Brain pericyte (primary cell): ENCODE results near the gene WDR31.
"Not testable (repeated sequence)": the region's sequence is repeated elsewhere in the genome, so short reads cannot be mapped to it uniquely, and the experiment has no call there.

Experiments
- DNase-seq: peaks from one replicate; pipeline ENCODE4 v3.0.0-alpha.2; 2012; ENCODE audit warnings: low read depth, low spot score

Gene WDR31

DNA sequence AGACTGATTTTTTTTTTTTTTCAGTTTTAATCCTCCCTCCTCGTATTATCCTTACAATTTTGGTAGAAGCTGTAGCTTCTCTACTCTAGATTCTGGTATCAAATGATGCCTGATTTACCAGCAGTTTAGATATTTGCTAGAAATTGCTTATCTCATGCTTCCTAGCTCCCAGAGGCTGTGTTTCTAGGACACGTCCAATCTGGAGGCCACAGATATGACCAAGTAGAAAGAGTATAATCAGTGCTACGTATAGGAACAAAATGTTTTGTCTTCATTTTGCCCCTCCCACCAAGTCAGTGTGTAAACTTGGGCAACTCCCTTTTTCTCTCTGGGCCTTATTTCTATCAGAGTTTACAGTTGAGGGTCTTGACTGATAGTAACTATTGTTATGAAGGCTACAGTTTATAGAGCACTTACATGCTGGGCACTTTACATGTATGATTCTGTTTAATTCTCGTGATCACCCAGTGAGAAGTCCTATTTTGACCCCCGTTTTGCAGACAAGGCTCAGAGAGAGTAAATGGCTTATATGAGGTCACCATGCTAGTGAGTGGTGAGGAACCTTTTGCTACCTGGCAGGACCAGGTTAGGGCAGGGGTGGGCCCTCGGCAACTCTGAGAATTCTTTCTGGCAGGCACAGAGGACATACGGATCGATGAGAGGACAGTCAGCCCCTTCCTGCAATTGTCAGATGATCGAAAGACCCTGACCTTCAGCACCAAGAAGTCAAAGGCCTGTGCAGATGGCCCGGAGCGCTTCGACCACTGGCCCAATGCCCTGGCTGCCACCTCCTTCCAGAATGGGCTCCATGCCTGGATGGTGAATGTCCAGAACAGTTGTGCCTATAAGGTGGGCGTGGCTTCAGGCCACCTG lies 29.1 kb upstream of the WDR31 start:
- DNase-seq = no peak

DNA sequence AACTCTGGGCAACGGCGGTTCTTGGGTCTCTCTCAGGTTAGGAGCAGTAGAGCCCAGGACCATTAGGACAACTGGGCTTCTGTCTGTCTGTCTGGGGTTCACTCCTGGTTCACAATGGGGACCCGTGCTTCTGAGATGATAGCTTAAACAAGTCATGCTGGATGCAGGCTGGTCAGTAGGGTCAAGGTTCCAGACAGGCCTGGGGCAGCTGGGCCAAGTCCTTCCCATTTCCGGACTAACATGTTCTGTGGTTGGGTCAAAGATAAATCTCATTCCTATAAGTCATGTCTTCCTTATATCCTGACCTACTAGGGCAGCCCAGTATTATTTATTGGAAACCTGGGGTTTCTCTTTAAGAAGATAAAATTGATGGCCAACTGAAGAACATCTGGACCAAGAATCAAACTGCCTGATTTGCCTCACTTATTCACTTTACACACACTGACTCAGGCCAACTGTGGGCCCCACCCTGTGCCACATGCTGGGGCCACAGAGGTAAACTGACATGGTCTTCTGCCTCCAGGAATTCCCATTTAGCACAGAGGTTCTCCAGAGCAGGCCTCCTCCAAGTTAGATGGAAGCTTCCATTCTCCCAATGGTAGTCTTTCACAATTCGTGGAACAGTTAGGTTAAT lies 28.4 kb upstream of the WDR31 start:
- no peak for DNase-seq

DNA sequence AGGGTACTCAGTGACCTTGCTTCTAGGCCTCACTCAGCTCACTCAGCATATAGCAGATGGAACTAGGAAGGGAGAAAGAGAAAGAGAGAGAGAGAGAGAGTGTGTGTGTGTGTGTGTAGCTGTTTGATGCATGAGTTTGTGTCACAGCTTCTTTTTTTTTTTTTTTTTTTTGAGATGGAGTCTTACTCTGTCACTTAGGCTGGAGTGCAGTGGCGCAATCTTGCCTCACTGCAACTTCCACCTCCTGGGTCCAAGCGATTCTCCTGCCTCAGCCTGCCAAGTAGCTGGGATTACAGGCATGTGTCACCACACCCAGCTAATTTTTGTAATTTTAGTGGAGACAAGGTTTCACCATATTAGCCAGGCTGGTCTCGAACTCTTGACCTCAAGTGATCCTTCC lies 25.6 kb upstream of the WDR31 start:
- not testable (repeated sequence) for DNase-seq

DNA sequence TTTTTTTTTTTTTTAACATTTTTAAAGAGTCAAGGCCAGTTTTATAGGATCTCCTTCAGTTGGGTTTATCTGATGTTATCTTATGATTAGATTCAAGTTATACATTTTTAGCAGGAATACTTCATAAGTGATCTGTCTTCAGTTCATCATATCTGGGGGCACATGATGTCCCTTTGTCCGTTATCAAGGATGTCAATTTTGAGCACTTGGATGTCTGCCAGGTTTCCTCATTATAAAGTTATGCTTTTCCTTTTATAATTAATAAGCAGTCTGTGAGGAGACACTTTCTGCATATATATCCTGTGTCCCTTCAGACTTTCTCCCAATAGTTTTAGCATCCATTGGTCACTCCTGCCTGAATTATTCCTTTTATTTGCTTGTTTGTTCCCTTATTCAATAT lies 24.9 kb upstream of the WDR31 start:
- no peak for DNase-seq

DNA sequence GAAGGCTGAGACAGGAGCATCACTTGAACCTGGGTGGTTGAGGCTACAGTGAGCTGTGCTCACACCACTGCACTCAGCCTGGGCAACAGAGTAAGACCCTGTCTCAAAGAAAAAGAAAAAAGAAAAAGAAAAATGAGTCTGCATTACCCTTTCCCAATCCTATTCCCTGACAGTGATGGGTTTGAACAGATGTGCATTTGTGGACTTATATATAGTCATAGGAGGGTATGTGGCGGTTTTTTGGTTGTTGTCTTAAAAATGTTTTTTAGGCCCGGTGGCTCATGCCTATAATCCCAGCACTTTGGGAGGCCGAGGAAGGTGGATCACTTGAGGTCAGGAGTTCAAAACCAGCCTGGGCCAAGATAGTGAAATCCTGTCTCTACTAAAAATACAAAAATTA lies 23.3 kb upstream of the WDR31 start:
- DNase-seq = no peak

DNA sequence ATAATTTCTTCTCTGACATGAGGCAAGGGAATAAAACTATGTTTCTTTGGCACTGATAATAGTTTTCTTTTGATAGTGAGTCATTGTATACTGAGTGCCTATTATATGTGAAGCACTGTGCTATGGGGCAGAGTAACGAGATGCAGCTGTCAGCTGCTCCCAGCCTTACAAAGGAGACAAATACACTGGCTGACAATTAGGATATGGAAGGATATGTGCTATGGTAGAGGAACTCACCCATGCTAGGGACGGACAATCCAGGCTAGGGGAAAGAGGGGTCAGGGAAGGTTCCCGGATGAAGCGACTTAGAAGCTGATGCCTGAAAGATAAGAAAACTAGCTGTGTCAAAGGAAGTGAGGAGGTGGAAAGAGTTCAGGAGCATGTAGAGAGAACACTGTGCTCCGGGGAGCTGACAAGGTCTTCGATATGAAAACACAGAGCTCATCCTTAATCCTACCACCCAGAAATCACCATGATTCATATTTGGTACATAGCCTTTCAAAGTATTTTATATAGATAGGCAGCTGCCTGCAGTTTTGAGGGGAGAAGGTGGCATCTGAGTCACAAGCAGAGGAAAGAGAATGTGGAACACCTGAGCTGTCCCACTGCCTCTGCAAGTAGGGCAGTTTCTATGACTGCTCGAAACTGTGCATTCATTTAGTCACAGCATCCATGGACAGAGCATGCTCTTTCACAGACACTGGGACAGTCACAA lies 21.4 kb upstream of the WDR31 start:
- DNase-seq = no peak

DNA sequence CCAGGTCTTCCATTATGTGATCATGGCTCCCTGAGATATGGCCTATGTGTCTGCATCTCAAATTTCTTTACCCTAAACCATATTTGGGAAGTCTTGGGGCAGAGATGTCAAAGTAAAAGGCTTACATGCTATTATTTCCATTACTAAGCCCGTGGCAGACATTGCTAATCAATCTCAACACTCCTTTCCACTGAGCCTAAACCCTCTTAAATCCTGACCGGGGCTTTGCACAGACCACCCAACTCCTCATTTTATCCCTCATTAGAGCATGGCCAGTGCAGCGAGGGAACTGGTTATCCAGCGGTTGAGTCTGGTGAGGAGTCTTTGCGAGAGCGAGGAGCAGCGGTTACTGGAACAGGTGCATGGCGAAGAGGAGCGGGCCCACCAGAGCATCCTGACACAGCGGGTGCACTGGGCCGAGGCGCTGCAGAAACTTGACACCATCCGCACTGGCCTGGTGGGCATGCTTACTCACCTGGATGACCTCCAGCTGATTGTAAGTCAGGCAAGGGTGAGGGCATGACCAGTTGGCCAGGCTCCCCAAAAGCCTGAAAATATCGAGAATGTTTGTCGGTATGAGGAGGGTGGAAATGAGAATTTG lies 20.3 kb upstream of the WDR31 start:
- DNase-seq = no peak

DNA sequence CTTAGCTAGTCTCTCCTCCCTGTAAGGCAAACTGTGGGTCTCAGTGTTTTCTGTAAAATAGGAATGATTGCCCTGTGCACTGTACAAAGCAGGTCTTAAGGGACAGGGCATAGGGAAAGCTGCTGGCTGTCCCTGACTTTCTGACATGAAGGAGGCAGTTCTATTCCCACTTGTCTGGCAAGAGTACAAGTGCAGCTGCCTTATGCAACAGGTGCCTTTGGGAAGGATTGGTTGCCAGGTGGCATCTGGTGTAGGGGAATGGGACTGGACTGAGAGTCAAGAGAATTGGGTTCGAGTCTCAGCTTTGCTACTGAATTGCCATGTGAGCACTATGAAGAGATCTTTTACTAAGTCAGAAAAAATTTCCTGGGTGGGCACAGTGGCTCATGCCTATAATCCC lies 19.3 kb upstream of the WDR31 start:
- DNase-seq = no peak

DNA sequence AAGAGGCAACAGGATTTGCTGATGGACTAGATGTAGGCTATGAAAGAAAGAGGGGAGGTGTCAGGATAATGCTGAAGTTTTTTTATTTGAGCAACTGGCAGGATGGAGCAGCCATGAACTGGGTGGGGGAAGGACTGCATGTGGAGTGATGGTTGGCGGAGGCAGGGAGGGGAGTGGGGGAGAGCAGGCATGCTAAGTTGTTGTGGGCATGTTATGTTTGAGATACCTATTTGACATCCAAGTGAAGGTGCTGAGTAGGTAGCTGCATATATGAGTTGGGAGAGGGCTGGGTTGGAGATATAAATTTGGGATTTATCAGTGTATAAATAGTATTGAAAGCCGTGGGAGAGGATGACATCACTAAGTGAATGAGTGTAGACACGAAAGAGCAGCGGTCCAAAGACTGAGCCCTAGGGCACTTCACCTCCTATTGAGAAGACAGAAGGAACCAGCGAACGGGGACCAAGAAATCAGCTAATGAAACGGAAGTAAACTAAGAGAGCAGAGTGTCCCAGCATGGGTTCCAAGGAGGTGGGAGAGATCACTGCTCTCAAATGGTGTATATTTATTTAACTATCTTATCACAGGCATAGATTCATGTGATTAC lies 16.7 kb upstream of the WDR31 start:
- no peak for DNase-seq

DNA sequence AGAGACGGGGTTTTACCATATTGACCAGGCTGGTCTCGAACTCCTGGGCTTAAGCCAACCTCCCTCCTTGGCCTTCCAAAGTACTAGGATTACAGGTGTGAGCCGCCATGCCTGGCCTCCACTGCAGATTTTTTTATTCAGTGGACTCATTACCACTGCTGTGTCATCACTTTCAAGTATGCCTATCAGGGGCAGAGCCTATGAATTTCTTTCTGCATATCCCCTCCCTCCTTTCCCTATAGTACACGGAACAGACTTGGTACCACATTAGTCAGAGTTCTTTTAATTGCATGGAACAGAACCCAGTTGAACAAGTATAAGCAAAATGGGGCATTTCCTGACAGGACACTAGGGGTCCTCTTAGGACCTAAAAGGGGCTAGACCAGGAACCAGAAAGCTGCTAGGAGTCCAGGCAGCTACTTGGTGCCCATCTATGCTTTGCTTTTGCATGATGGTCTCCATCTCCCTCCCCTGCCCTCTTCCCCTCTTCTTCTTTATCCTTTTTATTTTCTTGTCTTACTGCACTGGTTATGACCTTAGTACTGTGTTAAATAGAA lies 15.0 kb upstream of the WDR31 start:
- no peak for DNase-seq

DNA sequence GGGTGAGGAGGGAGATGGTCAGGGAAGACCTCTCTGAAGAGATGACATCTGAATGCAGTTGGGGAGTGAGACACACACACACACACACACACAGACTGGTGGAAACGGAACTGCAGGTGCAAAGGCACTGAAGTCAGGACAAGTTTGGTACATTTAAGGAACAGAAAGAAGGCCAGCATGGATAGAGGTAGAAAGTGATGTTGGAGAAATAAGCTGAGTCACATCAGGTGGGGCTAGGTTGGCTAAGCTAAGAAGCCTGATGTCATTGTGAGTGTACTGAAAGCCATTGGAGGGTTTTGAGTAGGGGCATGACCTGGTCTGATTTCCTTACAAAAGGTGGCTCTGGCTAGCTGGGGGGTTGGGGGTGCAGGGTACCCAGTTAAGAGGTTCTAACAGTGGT lies 12.3 kb upstream of the WDR31 start:
- no peak for DNase-seq

DNA sequence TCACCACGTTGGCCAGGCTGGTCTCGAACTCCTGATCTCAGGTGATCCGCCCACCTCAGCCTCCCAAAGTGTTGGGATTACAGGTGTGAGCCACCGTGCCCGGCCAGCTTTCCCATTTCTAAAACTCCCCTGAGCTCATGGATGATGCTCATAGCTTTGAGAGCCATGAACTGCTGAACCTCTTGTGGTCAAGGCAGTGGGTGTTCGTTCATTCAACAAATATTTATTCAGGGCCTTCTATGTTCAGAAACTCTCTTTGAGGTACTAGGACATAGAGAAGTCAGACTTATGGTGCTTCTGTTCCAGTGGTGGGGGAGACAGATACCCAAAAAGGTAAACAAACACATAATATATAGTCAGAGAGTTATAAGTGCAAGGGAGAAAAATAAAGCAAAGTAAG lies 11.9 kb upstream of the WDR31 start:
- no peak for DNase-seq

DNA sequence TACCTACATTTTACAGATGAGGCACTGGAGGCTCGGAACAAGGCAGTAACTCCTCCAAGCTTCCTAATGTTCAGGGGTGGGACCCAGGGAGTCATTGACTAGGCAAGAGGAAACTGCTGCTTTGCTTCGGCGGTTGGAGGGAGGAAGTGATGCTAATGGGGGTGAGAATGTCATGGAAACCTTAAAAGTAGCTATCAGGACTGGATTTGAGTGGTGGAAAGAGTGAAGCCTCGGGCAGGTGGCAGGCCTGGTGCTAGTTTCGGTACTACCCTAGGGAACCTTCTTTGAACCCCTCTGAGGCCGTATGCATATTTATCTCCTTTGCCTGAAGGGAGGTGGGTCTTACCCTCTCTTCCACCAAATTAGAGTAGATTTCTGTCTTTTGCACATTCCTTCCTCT lies 10.9 kb upstream of the WDR31 start:
- DNase-seq = no peak

DNA sequence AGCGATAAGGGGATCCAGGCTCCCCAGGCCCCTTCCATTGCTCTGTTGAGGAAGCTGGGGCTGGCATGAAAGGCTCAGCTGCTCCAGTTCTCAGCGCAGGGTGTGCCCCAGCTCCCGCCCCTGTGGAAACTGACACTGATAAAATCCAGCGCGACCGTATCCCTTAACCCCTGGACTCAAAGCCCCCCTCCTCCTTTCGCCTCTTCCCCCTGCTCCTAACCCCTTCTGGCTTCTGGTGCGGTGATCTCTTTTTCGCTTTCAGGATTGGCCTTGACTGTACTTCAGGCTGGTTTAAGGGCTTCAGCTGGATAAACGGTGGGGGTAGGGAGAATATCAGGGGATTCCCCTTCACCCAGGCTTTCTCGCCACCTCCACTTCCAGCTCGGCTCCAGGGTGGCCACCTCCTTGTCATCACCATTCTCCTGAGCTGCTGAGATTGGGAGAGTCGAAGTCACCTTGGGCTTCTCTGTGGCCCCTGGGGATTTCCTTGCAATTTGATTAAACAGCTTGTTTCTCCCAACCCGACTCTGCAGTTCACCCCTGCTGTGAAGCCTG lies 10.1 kb upstream of the WDR31 start:
- DNase-seq = no peak

DNA sequence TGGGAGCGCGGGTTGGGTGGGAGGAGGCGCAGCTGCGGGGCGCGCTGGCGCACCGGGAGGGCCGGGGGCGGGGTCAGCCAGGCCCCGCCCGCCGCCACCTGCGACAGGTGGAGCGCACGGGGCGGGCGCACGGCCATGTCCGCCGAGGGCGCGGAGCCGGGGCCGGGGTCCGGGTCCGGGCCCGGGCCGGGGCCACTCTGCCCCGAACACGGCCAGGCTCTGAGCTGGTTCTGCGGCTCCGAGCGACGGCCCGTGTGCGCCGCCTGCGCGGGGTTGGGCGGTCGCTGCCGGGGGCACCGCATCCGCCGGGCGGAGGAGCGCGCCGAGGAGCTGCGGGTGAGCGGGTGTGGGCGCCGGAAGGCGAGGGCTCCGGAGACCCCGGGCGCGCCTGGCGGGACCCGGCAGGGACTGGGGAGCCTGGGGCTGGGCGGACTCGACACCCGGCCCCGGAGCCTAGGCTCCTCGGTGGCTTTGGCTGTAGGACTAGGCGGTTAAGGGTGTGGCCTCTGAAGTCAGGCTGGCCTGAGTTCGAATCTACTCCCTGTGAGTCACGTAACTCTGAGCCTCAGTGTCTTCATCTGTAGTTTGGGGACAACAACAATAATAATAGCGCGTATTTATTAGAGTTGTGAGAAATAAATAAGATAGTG lies 9.5 kb upstream of the WDR31 start, which contains the start of gene BSPRY:
Gene BSPRY (plus strand): TSS at position 97 of the 650 bp plus-strand sequence. CDS start 39 bp downstream, at position 136.
- DNase-seq = no peak

DNA sequence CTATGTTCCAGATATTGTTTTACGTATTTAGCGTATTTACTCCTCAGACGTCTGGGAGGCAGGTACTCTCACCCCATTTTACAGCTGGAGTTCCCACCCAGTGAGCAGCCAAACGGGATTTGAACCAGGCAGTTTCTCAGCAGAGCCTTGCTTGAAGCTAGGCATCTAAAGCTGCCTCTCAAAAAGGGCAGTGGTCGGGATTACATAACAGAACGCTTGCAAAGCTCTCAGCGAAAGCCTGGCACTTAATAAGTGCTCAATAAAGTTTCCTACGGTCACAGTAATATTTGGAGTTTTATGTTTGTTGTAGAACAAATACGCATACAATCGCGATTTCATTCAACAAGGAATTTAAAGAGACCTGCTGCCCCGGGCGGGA lies 9.0 kb upstream of the WDR31 start:
- no peak for DNase-seq

DNA sequence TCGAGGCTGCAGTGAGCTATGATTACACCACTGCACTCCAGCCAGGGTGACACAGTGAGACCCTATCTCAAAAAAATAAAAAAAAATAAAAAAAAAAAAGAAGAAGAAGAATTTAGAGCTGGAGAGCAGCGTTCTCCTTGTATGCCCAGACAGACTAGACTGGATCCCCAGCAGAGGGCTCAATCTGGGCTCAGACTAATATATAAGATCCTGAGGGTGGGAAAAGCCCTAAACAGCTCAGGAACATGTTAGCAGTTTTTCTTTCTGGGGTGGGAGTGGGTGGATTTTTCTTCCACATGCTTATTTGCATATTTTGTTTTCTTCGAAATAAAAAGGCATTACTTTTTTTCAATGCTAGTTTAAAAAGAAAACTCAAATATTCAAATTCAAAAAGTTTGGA lies 8.4 kb upstream of the WDR31 start:
- no peak for DNase-seq

DNA sequence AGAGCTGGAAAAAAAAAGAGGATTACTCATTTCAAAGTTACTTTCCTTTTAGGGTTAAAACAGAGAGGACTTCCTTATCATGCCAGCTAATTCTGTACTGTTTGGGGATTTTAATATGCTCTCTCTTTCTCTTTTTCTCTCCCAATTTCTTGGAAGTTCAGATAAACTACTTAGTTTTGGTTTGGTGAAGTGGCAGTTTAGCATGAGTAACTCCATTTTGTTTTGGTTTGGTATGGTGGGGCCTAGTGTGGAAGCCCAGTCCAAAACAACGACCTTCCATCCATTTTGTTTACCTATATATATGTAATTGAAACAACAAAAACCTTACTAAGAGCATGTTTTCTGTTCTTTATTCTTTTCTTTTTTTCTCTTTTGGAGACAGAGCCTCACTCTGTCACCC lies 5.6 kb upstream of the WDR31 start:
- DNase-seq = no peak

DNA sequence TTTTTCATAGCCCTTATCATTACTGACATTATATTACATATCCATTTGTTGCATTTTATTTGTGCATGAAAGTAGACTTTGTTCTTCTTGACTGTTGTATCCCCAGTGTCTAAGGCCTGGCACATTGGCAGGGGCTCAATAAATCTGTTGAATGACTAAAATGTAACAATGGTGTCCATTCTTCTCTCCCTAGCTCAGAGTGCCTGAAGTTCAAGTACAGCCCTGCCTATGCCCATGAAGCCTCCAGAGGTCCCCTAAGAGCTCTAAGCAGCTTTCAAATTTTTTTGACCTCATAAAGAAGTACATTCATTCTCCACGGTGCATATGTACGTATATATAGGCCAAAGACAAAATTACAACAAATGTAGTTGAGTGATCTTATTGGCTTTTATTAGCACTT lies 5.1 kb upstream of the WDR31 start:
- DNase-seq = no peak

DNA sequence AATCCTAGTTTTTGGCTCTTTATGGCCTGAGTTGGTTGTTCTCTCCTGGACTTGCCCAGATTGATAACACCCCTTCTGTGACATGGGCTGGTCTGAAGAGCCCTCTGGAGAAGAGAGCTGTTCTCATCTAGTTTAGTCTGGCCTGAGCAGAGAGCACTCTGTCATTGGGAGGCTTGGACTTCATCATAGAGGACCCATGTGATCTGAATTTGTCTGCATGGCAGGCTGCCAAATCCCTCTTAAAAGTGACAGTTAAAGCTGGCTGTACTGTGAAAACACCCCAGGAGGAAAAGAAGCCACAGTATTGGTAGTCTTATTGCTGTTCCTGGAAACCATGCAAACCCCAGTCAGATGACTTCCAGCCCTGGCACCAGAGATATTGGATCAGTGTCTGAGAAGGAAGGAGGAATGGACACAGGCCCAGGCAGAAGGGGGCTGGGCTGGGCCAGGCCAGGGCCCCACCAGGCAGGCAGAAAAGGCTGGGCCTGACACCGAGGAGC lies 3.7 kb upstream of the WDR31 start:
- no peak for DNase-seq
